Measurements from ENCODE around the gene KRTAP10-2. TPM values are rescaled to one million over a fixed set of nuclear protein-coding genes. Genes with fewer than 3 reads are reported as not detected.
A peak's percentile ranks its signal among the peaks of the same experiment; 100 is the strongest.
"Not testable (repeated sequence)": the region's sequence is repeated elsewhere in the genome, so short reads cannot be mapped to it uniquely, and the experiment has no call there.

Gene KRTAP10-2
- total RNA-seq, 1 experiment from 2014 or later = not detected

DNA sequence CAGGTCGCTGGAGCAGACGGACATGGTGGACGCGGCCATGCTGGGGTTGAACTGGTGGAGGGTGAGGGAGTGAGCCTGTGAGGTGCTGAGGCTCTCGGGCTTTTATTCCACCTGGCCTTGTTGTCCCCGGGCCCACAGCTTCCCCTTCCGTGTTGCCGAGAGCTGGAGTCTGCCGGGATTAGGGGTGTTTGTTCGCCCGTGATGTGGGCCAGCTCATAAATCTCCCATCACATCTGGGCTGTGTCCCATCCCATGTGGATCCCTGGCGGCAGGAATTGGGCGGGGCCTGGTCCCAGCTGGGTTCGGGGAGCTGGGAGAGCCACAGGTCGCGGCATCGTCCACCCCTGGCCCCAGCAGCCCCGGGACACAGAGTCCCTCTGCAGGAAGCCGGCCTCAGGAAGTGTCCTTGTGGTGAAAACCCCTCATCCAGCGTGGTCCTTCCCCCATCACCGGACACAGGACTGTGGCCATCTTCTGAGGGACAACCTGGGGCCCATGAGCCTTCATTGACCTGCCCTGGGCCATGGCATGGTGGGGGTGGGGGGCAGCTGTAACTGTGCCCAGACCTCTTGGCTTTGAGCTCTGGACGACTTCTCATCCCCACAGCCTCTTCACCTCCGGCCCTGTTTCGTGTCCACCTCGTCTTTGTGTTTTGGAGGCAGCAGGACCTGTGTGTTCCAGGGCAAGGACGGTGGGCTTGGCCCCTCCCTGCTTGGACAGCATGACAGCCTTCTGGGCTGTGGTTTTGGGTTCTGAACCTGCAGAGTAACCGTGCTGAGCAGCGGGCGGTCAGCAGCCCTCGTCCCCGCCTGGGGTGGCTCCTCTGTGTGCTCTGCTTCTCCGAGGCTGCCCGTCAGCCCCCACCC, 41.4 kb upstream of the KRTAP10-2 start, which contains the start of gene KRTAP10-6:
Gene KRTAP10-6 (minus strand): TSS at position 60 of the 866 bp plus-strand sequence. CDS start 21 bp downstream, at position 39.
- POLR2A ChIA-PET = no interaction called here
- Histone ChIP-seq H3K79me2 (ENCODE audit: insufficient read depth, low read length) (no peaks in the 10 kb centered on the region), H3K4me1 (ENCODE audit: control insufficient read depth in 1 of 2, insufficient read depth in 2 of 2, low read length in 2 of 2) (no peaks in the 10 kb centered on the region; a peak in 1 of 4 replicates), H3K36me3 (ENCODE audit: control insufficient read depth in 1 of 2, insufficient read depth in 2 of 2, low read length in 2 of 2) (no peaks in the 10 kb centered on the region), H3K9me2 (ENCODE audit: insufficient read depth) (no peaks in the 10 kb centered on the region), H2AFZ (ENCODE audit: low read depth, low read length, poor library complexity, severe bottlenecking) (no peak within 1 kb of the TSS), H3K27ac (ENCODE audit: low read depth, low read length) (no peak within 1 kb of the TSS), H3K27me3 (ENCODE audit: insufficient read depth, low read length) (no peaks in the 10 kb centered on the region), H3K4me3 (replicated peaks in 1 of 2; ENCODE audit: low read depth in 1 of 2, low read length in 2 of 2) (no peak within 1 kb of the TSS), H3K9ac (ENCODE audit: low read length) (no peak within 1 kb of the TSS), H3K4me2 (ENCODE audit: low read length) (no peak within 1 kb of the TSS), H4K20me1 (ENCODE audit: insufficient read depth) (no peaks in the 10 kb centered on the region), H3K9me3 (ENCODE audit: control insufficient read depth in 1 of 2, insufficient read depth in 1 of 2, low read depth in 1 of 2, low read length in 2 of 2) (no peaks in the 10 kb centered on the region)
- intact Hi-C loops (cut with micrococcal nuclease) = no loop called here
- DNase-seq (ENCODE audit: low read depth, low spot score) (no peak), ATAC-seq (no peak)
- BruUV-seq (replicated peaks) = no TSS peak
- CTCF ChIA-PET = no interaction called here
- TF ChIP-seq POLR2AphosphoS5 (IDR thresholded peaks at IDR 0.05; ENCODE audit: low read depth, low read length) (no peak), RAD21 (IDR thresholded peaks at IDR 0.05; ENCODE audit: low read depth) (no peak), SP1 (IDR thresholded peaks at IDR 0.05; ENCODE audit: low read depth) (no peak), FOSL1 (IDR thresholded peaks at IDR 0.05; ENCODE audit: low read depth) (no peak), TCF7L2 (IDR thresholded peaks at IDR 0.05; ENCODE audit: borderline replicate concordance, extremely low read depth, insufficient read depth, insufficient read length) (no peak), POLR2A (IDR thresholded peaks at IDR 0.05; ENCODE audit: borderline replicate concordance, extremely low read depth, insufficient read depth, insufficient read length) (no peak)
- TF ChIP-seq, protein P1, sequence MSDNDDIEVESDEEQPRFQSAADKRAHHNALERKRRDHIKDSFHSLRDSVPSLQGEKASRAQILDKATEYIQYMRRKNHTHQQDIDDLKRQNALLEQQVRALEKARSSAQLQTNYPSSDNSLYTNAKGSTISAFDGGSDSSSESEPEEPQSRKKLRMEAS (IDR thresholded peaks at IDR 0.05) = no peak
- TF ChIP-seq, protein P2, sequence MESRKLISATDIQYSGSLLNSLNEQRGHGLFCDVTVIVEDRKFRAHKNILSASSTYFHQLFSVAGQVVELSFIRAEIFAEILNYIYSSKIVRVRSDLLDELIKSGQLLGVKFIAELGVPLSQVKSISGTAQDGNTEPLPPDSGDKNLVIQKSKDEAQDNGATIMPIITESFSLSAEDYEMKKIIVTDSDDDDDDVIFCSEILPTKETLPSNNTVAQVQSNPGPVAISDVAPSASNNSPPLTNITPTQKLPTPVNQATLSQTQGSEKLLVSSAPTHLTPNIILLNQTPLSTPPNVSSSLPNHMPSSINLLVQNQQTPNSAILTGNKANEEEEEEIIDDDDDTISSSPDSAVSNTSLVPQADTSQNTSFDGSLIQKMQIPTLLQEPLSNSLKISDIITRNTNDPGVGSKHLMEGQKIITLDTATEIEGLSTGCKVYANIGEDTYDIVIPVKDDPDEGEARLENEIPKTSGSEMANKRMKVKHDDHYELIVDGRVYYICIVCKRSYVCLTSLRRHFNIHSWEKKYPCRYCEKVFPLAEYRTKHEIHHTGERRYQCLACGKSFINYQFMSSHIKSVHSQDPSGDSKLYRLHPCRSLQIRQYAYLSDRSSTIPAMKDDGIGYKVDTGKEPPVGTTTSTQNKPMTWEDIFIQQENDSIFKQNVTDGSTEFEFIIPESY (IDR thresholded peaks at IDR 0.05; ENCODE audit: extremely low read depth, insufficient replicate concordance, low read length) = no peak
- RAD21 ChIA-PET (ENCODE audit: low non-redundant PET in 1 of 2, low total read pairs in 2 of 2, uncharacterized antibody in 2 of 2, unreplicated experiment in 2 of 2) = no interaction called here

DNA sequence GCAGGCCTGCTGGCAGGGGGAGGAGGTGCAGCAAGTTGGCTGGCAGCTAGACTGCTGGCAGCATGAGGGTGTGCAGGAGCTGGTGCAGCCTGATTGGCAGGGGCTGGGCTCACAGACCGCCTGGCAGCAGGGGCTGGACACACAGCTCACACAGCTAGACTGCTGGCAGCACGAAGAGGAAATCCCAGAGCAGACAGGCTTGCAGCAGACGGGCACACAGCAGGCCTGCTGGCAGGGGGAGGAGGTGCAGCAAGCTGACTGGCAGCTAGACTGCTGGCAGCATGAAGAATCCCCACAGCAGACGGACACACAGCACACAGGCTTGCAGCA, 40.5 kb upstream of the KRTAP10-2 start:
- H3K27ac ChIP-seq (ENCODE audit: low read depth, low read length); H3K79me2 ChIP-seq (ENCODE audit: insufficient read depth, low read length); POLR2A ChIA-PET; H3K27me3 ChIP-seq (ENCODE audit: insufficient read depth, low read length); H3K4me2 ChIP-seq (ENCODE audit: low read length); H3K4me1 ChIP-seq (ENCODE audit: control insufficient read depth in 1 of 2, insufficient read depth in 2 of 2, low read length in 2 of 2); H3K36me3 ChIP-seq (ENCODE audit: control insufficient read depth in 1 of 2, insufficient read depth in 2 of 2, low read length in 2 of 2); H3K9me2 ChIP-seq (ENCODE audit: insufficient read depth); H3K9me3 ChIP-seq (ENCODE audit: control insufficient read depth in 1 of 2, insufficient read depth in 1 of 2, low read depth in 1 of 2, low read length in 2 of 2); H2AFZ ChIP-seq (ENCODE audit: low read depth, low read length, poor library complexity, severe bottlenecking); H3K9ac ChIP-seq (ENCODE audit: low read length); CTCF ChIA-PET; intact Hi-C loops (cut with micrococcal nuclease); RAD21 ChIA-PET (ENCODE audit: low non-redundant PET in 1 of 2, low total read pairs in 2 of 2, uncharacterized antibody in 2 of 2, unreplicated experiment in 2 of 2); DNase-seq (ENCODE audit: low read depth, low spot score); H3K4me3 ChIP-seq (replicated peaks in 1 of 2; ENCODE audit: low read depth in 1 of 2, low read length in 2 of 2); BruUV-seq (replicated peaks); H4K20me1 ChIP-seq (ENCODE audit: insufficient read depth): not testable (repeated sequence)
- peak; percentile 30 for ATAC-seq

DNA sequence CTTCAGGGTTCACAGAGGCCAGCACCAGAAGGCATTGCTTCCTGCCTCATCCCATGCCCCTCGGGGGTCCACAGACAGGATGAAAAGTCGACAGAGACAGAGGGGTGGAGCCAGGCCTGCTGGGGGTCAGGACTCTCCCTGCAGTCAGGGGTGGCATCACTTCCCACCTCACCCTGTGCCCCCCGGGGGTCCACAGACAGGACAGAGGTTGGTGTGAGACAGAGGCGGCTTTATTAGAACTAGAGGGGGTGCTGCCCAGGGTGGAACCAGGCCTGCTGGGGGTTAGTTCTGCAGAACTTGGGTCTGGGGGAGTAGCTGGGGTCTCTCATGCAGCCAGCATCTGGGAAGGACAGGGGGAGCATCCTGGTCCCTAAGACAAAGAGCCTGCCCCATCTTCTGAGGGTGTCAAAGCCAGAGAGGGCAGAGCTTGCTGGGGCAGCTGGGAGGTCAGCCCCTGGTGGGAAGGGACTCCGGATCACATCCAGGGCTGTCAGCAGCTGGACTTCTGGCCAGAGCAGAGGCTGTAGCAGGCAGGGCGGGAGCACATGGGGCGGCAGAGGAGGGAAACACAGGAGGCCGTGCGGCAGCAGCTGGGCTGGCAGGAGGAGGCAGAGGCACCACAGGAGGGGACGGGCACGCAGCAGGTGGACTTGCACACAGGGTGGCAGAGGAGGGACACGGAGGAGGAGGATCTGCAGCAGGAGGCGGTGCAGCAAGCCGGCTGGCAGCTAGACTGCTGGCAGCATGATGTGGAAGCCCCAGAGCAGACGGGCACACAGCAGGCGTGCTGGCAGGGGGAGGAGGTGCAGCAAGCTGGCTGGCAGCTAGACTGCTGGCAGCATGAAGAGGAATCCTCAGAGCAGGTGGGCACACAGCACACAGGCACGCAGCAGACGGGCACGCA, 39.8 kb upstream of the KRTAP10-2 start:
- H3K9me2 ChIP-seq (ENCODE audit: insufficient read depth); H3K4me2 ChIP-seq (ENCODE audit: low read length); H2AFZ ChIP-seq (ENCODE audit: low read depth, low read length, poor library complexity, severe bottlenecking); H3K27me3 ChIP-seq (ENCODE audit: insufficient read depth, low read length); BruUV-seq (replicated peaks); POLR2A ChIA-PET; H3K79me2 ChIP-seq (ENCODE audit: insufficient read depth, low read length); H4K20me1 ChIP-seq (ENCODE audit: insufficient read depth); H3K36me3 ChIP-seq (ENCODE audit: control insufficient read depth in 1 of 2, insufficient read depth in 2 of 2, low read length in 2 of 2); CTCF ChIA-PET; DNase-seq (ENCODE audit: low read depth, low spot score); H3K27ac ChIP-seq (ENCODE audit: low read depth, low read length); H3K4me3 ChIP-seq (replicated peaks in 1 of 2; ENCODE audit: low read depth in 1 of 2, low read length in 2 of 2); H3K9ac ChIP-seq (ENCODE audit: low read length); intact Hi-C loops (cut with micrococcal nuclease); ATAC-seq; H3K9me3 ChIP-seq (ENCODE audit: control insufficient read depth in 1 of 2, insufficient read depth in 1 of 2, low read depth in 1 of 2, low read length in 2 of 2); H3K4me1 ChIP-seq (ENCODE audit: control insufficient read depth in 1 of 2, insufficient read depth in 2 of 2, low read length in 2 of 2); RAD21 ChIA-PET (ENCODE audit: low non-redundant PET in 1 of 2, low total read pairs in 2 of 2, uncharacterized antibody in 2 of 2, unreplicated experiment in 2 of 2): not testable (repeated sequence)

All from HCT116 (cell line).